Measurements from ENCODE around the gene CD6. TPM values are rescaled to one million over a fixed set of nuclear protein-coding genes. Genes with fewer than 3 reads are reported as not detected.

CD6 gene
- total RNA-seq, 1 donor from 2014 or later = 0.62 TPM

GRCh38 chr11:61035526-61035835 lies 64.0 kb downstream of the CD6 start:
- H3K27ac Mint-ChIP-seq = no peak overlapping the region

GRCh38 chr11:61037441-61038093 lies 66.1 kb downstream of the CD6 start:
- Mint-ChIP-seq H3K27me3 (peaks cover 4% of the 10 kb centered on the region), H3K36me3 (ENCODE audit: insufficient read depth) (no peaks in the 10 kb centered on the region), H3K9me3 (ENCODE audit: low read depth) (no peaks in the 10 kb centered on the region), H3K4me1 (ENCODE audit: low read depth) (peaks cover 8% of the 10 kb centered on the region), H3K4me3 (ENCODE audit: low read depth) (no peak overlapping the region), H3K27ac (no peak overlapping the region)
- DNase-seq (ENCODE audit: low spot score, unreplicated experiment) = no peak
- TF ChIP-seq CTCF (IDR thresholded peaks at IDR 0.05; ENCODE audit: unreplicated experiment) = no peak

More at GRCh38 chr11:61035526-61035835, 64.0 kb downstream of the CD6 start:
- no peaks in the 10 kb centered on the region for H3K9me3 Mint-ChIP-seq (ENCODE audit: low read depth)
- no peaks in the 10 kb centered on the region for H3K36me3 Mint-ChIP-seq (ENCODE audit: insufficient read depth)
- peaks cover 4% of the 10 kb centered on the region for H3K27me3 Mint-ChIP-seq
- no peak for TF ChIP-seq CTCF (IDR thresholded peaks at IDR 0.05; ENCODE audit: unreplicated experiment)
- H3K4me1 Mint-ChIP-seq (ENCODE audit: low read depth) = peaks cover 4% of the 10 kb centered on the region
- H3K4me3 Mint-ChIP-seq (ENCODE audit: low read depth) = no peak overlapping the region
- no peak for DNase-seq (ENCODE audit: low spot score, unreplicated experiment)

GRCh38 chr11:61039916-61040315 lies 68.4 kb downstream of the CD6 start:
- Mint-ChIP-seq H3K36me3 (ENCODE audit: insufficient read depth) (no peaks in the 10 kb centered on the region), H3K27ac (no peak overlapping the region), H3K4me3 (ENCODE audit: low read depth) (no peak overlapping the region), H3K4me1 (ENCODE audit: low read depth) (peaks cover 15% of the 10 kb centered on the region), H3K9me3 (ENCODE audit: low read depth) (no peaks in the 10 kb centered on the region), H3K27me3 (peaks cover 3% of the 10 kb centered on the region)
- TF ChIP-seq CTCF (IDR thresholded peaks at IDR 0.05; ENCODE audit: unreplicated experiment) = no peak
- DNase-seq (ENCODE audit: low spot score, unreplicated experiment) = no peak

DNA sequence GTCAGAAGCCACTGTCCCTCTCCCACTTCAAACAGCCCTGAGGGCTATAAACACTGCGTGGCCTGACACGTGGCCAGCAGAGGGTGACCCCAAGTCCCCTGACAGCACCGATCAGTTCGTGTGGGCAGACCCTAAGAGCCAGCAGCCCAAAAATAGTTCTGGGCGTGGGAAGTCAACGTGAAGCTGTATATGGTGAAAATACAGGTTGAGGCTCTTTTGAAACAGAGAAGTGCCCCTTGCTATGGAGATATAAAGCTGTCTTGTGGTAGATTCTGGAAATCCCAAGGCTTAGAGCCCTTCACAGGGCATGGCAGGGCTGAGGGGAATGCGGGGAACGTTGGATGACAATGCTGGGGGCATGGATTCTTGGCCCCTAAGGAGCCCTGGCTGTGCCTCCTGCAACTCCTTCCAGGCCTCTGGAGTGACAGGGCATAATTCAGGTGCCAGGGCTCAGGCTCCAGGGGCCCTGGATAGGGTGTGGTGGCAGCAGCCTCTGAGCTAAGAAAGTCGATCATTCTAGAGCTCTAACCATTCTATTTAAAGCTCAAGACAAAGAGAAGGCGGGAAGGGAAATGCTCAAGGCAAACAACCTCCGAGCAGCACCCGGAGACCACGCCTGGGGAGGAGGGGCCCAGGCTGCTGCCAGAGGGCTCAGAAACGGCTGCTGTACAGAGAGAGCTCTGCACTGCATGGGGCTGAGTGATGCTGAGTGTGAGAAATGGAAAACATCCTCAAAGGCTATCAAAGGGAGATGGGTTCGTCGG lies 70.5 kb downstream of the CD6 start:
- TF ChIP-seq CTCF (IDR thresholded peaks at IDR 0.05; ENCODE audit: unreplicated experiment) = no peak
- Mint-ChIP-seq H3K4me3 (ENCODE audit: low read depth) (no peak overlapping the region), H3K27me3 (no peaks in the 10 kb centered on the region), H3K27ac (peak overlapping the region; percentile 92), H3K4me1 (ENCODE audit: low read depth) (peaks cover 16% of the 10 kb centered on the region), H3K9me3 (ENCODE audit: low read depth) (no peaks in the 10 kb centered on the region), H3K36me3 (ENCODE audit: insufficient read depth) (no peaks in the 10 kb centered on the region)
- DNase-seq (ENCODE audit: low spot score, unreplicated experiment) = peak; percentile 17

DNA sequence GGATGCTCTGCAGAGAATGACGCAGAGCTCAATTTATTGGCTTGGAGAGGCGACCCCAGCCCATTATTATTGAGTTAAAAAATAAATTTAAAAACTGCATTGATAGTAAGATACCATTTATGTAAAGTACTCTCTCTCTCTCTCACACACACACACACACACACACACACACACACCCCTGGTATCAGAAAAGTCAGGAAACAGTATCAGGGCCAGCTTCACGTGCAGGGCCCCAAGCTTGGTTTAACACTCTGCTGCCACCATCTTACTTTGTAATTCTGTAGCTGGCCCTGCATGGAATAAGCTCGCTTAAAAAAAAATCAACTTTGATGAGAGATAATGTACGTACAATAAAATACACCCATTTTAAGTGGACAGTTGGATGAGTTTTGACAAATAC lies 71.1 kb downstream of the CD6 start:
- no peaks in the 10 kb centered on the region for H3K27me3 Mint-ChIP-seq
- TF ChIP-seq CTCF (IDR thresholded peaks at IDR 0.05; ENCODE audit: unreplicated experiment) = no peak

More for the DNA sequence above, 71.1 kb downstream of the CD6 start:
- DNase-seq (ENCODE audit: low spot score, unreplicated experiment) = no peak
- Mint-ChIP-seq H3K4me3 (ENCODE audit: low read depth) (no peak overlapping the region), H3K36me3 (ENCODE audit: insufficient read depth) (no peaks in the 10 kb centered on the region), H3K9me3 (ENCODE audit: low read depth) (no peaks in the 10 kb centered on the region), H3K4me1 (ENCODE audit: low read depth) (peaks cover 18% of the 10 kb centered on the region), H3K27ac (no peak overlapping the region)

All from progenitor cell of endocrine pancreas (in vitro differentiated cells).